Measurements from ENCODE around the gene COX20. TPM values are rescaled to one million over a fixed set of nuclear protein-coding genes. Genes with fewer than 3 reads are reported as not detected.

COX20 gene
- total RNA-seq, 1 donor from 2014 or later = 30.2 TPM

- intact Hi-C loops (cut with micrococcal nuclease) = no loop called here
Measured at GRCh38 chr1:244868484-244869363, 33.3 kb downstream of the COX20 start.

GRCh38 chr1:244869364-244869827 lies 33.9 kb downstream of the COX20 start:
- intact Hi-C loops (cut with micrococcal nuclease) = no loop called here

GRCh38 chr1:244869950-244870349 lies 34.5 kb downstream of the COX20 start:
- intact Hi-C loops (cut with micrococcal nuclease) = no loop called here

GRCh38 chr1:244874974-244875579 lies 39.6 kb downstream of the COX20 start:
- intact Hi-C loops (cut with micrococcal nuclease) = no loop called here

- intact Hi-C loops (cut with micrococcal nuclease) = no loop called here
Measured at GRCh38 chr1:244876228-244876910, 40.9 kb downstream of the COX20 start.

- intact Hi-C loops (cut with micrococcal nuclease) = no loop called here
Measured at GRCh38 chr1:244878681-244879080, 43.2 kb downstream of the COX20 start.

- intact Hi-C loops (cut with micrococcal nuclease) = no loop called here
Measured at GRCh38 chr1:244881552-244882280, 46.3 kb downstream of the COX20 start.

GRCh38 chr1:244887281-244887680 lies 51.8 kb downstream of the COX20 start:
- intact Hi-C loops (cut with micrococcal nuclease) = no loop called here

- intact Hi-C loops (cut with micrococcal nuclease) = no loop called here
Measured at GRCh38 chr1:244893836-244894235, 58.4 kb downstream of the COX20 start.

Other genes starting within 250 kb of the COX20 start
- 25.5 and 26.1 TPM in 2 replicates for gene DESI2, start 182.5 kb upstream of the COX20 start, total RNA-seq
- 461 and 469 TPM in 2 replicates for gene HNRNPU, start 28.9 kb downstream of the COX20 start, total RNA-seq